Uterus (tissue), 4 donors: Measurements from ENCODE around the gene FAM20B. TPM values are rescaled to one million over a fixed set of nuclear protein-coding genes. Genes with fewer than 3 reads are reported as not detected.

ENCODE experiments used
- DNase-seq, 2 donors: peaks; one replicate each; pipeline ENCODE4 v3.0.0-alpha.2; 2019 to 2020
- H3K27ac ChIP-seq, 2 donors: fragments of 200-600 bp; sonication (generic); 1 replicate in 1 of 2; 2 replicates in 1 of 2; pipeline ENCODE4 v1.5.1; 2016 to 2018
- H3K27me3 ChIP-seq, 2 donors: fragments of 200-600 bp; sonication (generic); one replicate each; pipeline ENCODE4 v1.5.1; 2018 to 2019; ENCODE audit warnings: control low read depth in 1 of 2
- H3K36me3 ChIP-seq, 2 donors: fragments of 200-600 bp; sonication (generic); one replicate each; pipeline ENCODE4 v1.5.1; 2019; ENCODE audit warnings: control low read depth in 1 of 2
- H3K4me1 ChIP-seq, 2 donors: fragments of 200-600 bp; sonication (generic); one replicate each; pipeline ENCODE4 v1.5.1; 2018 to 2019; ENCODE audit warnings: control low read depth in 1 of 2
- H3K4me3 ChIP-seq, 2 donors: fragments of 200-600 bp; sonication (generic); 1 replicate in 1 of 2; 2 replicates in 1 of 2; pipeline ENCODE4 v1.5.1; 2018 to 2019; ENCODE audit warnings: mild to moderate bottlenecking in 1 of 2
- H3K9me3 ChIP-seq, 2 donors: fragments of 200-600 bp; sonication (generic); one replicate each; pipeline ENCODE4 v1.5.1; 2019; ENCODE audit warnings: control low read depth in 1 of 2
- CTCF ChIP-seq, 4 experiments: fragments of 200-600 bp in 2 of 4; fragments of 450-650 bp in 2 of 4; sonication (generic) in 2 of 4; IDR thresholded peaks; one replicate each; pipeline ENCODE4 v1.5.1; 2016 to 2019; ENCODE audit warnings: antibody characterized with exemption in 4 of 4, mild to moderate bottlenecking in 2 of 4, moderate library complexity in 1 of 4
- POLR2A ChIP-seq, 2 donors: fragments of 450-650 bp; IDR thresholded peaks; one replicate each; pipeline ENCODE4 v1.6.1; 2016; ENCODE audit warnings: antibody characterized with exemption in 2 of 2, mild to moderate bottlenecking in 1 of 2, moderate library complexity in 1 of 2
- intact Hi-C: fragments of 100-400 bp; cut with DNase I; formaldehyde crosslinking; loops from one replicate; pipeline ENCODE4 v1.15.1; 2023; ENCODE audit warnings: low total_unique reads
- total RNA-seq, 4 donors: library from RNA; depleted of rRNA in 3 of 4; stranded (reverse); fragments of >200 nt in 3 of 4; gene quantifications; one replicate each; pipeline versions ENCODE4 v1.1.0 to v1.2.4, GENCODE V29; 2014 to 2023
- donor health status: DM: yes; HTN: yes; CAD: no.

FAM20B gene
- total RNA-seq, 4 donors from 2014 or later: 12.8 to 70.1 (median 36.7) TPM

- no peak for DNase-seq
- no peaks in the 10 kb centered on the region for H3K36me3 ChIP-seq
- H3K4me3 ChIP-seq: no peak overlapping the region
- TF ChIP-seq POLR2A (IDR thresholded peaks at IDR 0.05) (no peak), CTCF (IDR thresholded peaks at IDR 0.05) (no peak)
- H3K27ac ChIP-seq: no peak overlapping the region
- no peaks in the 10 kb centered on the region for H3K9me3 ChIP-seq
- H3K27me3 ChIP-seq: no peaks in the 10 kb centered on the region
- H3K4me1 ChIP-seq: peaks cover 0 to 3% of the 10 kb centered on the region in 2 donors
- intact Hi-C loops: no loop called here
Measured at GRCh38 chr1:179043266-179043665, 17.6 kb downstream of the FAM20B start.

- no peaks in the 10 kb centered on the region for H3K9me3 ChIP-seq
- no peak for TF ChIP-seq POLR2A (IDR thresholded peaks at IDR 0.05)
- TF ChIP-seq CTCF (IDR thresholded peaks at IDR 0.05): no peak
- peaks cover 0 to 3% of the 10 kb centered on the region in 2 donors for H3K4me1 ChIP-seq
- no peak for DNase-seq
- intact Hi-C loops: no loop called here
- no peak overlapping the region for H3K27ac ChIP-seq
- no peaks in the 10 kb centered on the region for H3K27me3 ChIP-seq
- H3K4me3 ChIP-seq: no peak overlapping the region
- no peaks in the 10 kb centered on the region for H3K36me3 ChIP-seq
Measured at GRCh38 chr1:179043907-179044306, 18.2 kb downstream of the FAM20B start.

GRCh38 chr1:179046808-179047635, 21.3 kb downstream of the FAM20B start:
- Histone ChIP-seq H3K27me3 (no peaks in the 10 kb centered on the region), H3K27ac (no peak overlapping the region), H3K9me3 (no peaks in the 10 kb centered on the region), H3K4me1 (peaks cover 0 to under 1% of the 10 kb centered on the region in 2 donors), H3K36me3 (no peaks in the 10 kb centered on the region), H3K4me3 (no peak overlapping the region)
- DNase-seq: no peak
- intact Hi-C loops: no loop called here
- TF ChIP-seq POLR2A (IDR thresholded peaks at IDR 0.05): no peak
- no peak for TF ChIP-seq CTCF (IDR thresholded peaks at IDR 0.05)

GRCh38 chr1:179047636-179047997, 21.9 kb downstream of the FAM20B start:
- intact Hi-C loops: no loop called here
- no peak overlapping the region for H3K4me3 ChIP-seq
- H3K27me3 ChIP-seq: no peaks in the 10 kb centered on the region
- no peaks in the 10 kb centered on the region for H3K4me1 ChIP-seq
- TF ChIP-seq POLR2A (IDR thresholded peaks at IDR 0.05): no peak
- no peak for TF ChIP-seq CTCF (IDR thresholded peaks at IDR 0.05)
- no peak overlapping the region for H3K27ac ChIP-seq
- no peaks in the 10 kb centered on the region for H3K9me3 ChIP-seq
- no peak for DNase-seq
- no peaks in the 10 kb centered on the region for H3K36me3 ChIP-seq

- TF ChIP-seq POLR2A (IDR thresholded peaks at IDR 0.05): no peak
- TF ChIP-seq CTCF (IDR thresholded peaks at IDR 0.05): no peak
- Histone ChIP-seq H3K4me3 (no peak overlapping the region), H3K4me1 (no peaks in the 10 kb centered on the region), H3K9me3 (no peaks in the 10 kb centered on the region), H3K27ac (no peak overlapping the region), H3K27me3 (no peaks in the 10 kb centered on the region), H3K36me3 (no peaks in the 10 kb centered on the region)
- DNase-seq: no peak
- intact Hi-C loops: no loop called here
Measured at GRCh38 chr1:179048339-179049124, 22.8 kb downstream of the FAM20B start.
